C4-2B (cell line): ENCODE data around the gene TNIP2.

ENCODE experiments used
- ZFX ChIP-seq: fragments of 450-650 bp; IDR thresholded peaks from 2 replicates; pipeline ENCODE4 v1.6.1; 2017
- TF ChIP-seq, protein P1 (sequence below): fragments of 450-650 bp; conservative IDR thresholded peaks from 2 replicates; pipeline ENCODE4 v1.5.1; 2017; ENCODE audit warnings: mild to moderate bottlenecking

DNA sequence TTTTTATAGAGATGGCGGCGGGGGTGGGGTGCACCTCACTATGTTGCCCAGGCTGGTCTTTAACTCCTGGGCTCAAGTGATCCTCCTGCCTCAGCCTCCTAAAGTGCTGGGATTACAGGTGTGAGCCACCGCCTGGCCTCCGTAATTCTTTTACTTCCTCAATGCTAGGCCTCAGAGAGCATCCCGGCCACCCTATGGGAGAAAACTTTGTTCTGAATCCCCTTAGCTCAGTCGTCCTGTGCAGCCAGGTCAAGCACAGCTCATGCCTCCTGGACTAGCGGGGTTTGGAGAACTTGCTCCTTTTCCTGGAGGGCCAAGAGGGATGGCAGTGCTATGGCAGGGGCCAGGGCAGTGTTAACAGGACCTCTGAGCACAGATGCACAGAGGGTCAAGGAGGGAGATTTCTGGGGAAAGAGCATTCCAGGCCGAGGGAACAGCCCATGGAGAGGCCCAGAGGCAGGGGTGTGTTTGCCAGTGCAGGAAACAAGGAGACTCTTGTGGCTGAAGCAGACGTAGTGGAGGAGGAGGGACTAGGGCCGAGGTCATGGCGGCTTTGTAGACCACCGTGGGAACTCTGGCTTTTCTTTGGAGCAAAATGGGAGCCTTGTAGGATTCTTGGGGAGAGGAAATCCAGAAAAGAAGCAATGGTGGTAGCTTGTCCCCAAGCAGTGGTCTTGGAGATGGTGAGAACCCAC, 9.8 kb upstream of the TNIP2 start:
- TF ChIP-seq, protein P1, sequence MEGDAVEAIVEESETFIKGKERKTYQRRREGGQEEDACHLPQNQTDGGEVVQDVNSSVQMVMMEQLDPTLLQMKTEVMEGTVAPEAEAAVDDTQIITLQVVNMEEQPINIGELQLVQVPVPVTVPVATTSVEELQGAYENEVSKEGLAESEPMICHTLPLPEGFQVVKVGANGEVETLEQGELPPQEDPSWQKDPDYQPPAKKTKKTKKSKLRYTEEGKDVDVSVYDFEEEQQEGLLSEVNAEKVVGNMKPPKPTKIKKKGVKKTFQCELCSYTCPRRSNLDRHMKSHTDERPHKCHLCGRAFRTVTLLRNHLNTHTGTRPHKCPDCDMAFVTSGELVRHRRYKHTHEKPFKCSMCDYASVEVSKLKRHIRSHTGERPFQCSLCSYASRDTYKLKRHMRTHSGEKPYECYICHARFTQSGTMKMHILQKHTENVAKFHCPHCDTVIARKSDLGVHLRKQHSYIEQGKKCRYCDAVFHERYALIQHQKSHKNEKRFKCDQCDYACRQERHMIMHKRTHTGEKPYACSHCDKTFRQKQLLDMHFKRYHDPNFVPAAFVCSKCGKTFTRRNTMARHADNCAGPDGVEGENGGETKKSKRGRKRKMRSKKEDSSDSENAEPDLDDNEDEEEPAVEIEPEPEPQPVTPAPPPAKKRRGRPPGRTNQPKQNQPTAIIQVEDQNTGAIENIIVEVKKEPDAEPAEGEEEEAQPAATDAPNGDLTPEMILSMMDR, result no peak
- no peak for TF ChIP-seq ZFX
